Upper lobe of right lung (tissue), 1 donor: ENCODE results near the gene STK4. TPM values are rescaled to one million over a fixed set of nuclear protein-coding genes. Genes with fewer than 3 reads are reported as not detected.

Source experiments
- ATAC-seq: fragments of 200-7000 bp; cut with Tn5 transposase; one replicate; pipeline ENCODE4 v1.9.1; 2020; ENCODE audit warnings: mild to moderate bottlenecking, moderate library complexity
- DNase-seq: peaks from one replicate; pipeline ENCODE4 v3.0.0-alpha.2; 2020
- H3K27ac ChIP-seq: fragments of 200-600 bp; one replicate; pipeline ENCODE4 v1.8.0; 2022
- H3K27me3 ChIP-seq: fragments of 200-600 bp; one replicate; pipeline ENCODE4 v1.8.0; 2022; ENCODE audit warnings: mild to moderate bottlenecking
- H3K36me3 ChIP-seq: fragments of 200-600 bp; one replicate; pipeline ENCODE4 v1.8.0; 2022
- H3K4me1 ChIP-seq: fragments of 200-600 bp; one replicate; pipeline ENCODE4 v1.8.0; 2022
- H3K4me3 ChIP-seq: fragments of 200-600 bp; one replicate; pipeline ENCODE4 v1.8.0; 2022; ENCODE audit warnings: mild to moderate bottlenecking
- H3K9me3 ChIP-seq: fragments of 200-600 bp; one replicate; pipeline ENCODE4 v1.8.0; 2022
- intact Hi-C: fragments of 100-400 bp; cut with DNase I; formaldehyde crosslinking; loops from one replicate; pipeline ENCODE4 v1.11.0; 2022
- total RNA-seq: library from RNA; stranded (reverse); fragmentation: NEBNext Ultra II Directional; extraction: Animal tissue kit (Norgen Biotek cat#: 25700); gene quantifications from one replicate; pipeline ENCODE4 v1.2.1, GENCODE V29; 2021
- TF ChIP-seq, protein P1 (sequence below): fragments of 200-600 bp; IDR thresholded peaks from one replicate; pipeline ENCODE4 v1.8.0; 2022; ENCODE audit warnings: antibody characterized with exemption
- donor health status: DM: no; HTN: yes; CAD: no; lungs with severe emphysema.

The STK4 gene
- total RNA-seq, 1 donor from 2014 or later = 52.6 TPM

GRCh38 chr20:45017281-45017680 lies 51.0 kb downstream of the STK4 start:
- Histone ChIP-seq H3K27me3 (no peaks in the 10 kb centered on the region), H3K27ac (no peak overlapping the region), H3K9me3 (no peaks in the 10 kb centered on the region), H3K4me1 (peaks cover 5% of the 10 kb centered on the region), H3K36me3 (peaks cover 65% of the 10 kb centered on the region), H3K4me3 (no peak overlapping the region)
- no peak for DNase-seq
- intact Hi-C loops = no loop called here
- TF ChIP-seq, protein P1, sequence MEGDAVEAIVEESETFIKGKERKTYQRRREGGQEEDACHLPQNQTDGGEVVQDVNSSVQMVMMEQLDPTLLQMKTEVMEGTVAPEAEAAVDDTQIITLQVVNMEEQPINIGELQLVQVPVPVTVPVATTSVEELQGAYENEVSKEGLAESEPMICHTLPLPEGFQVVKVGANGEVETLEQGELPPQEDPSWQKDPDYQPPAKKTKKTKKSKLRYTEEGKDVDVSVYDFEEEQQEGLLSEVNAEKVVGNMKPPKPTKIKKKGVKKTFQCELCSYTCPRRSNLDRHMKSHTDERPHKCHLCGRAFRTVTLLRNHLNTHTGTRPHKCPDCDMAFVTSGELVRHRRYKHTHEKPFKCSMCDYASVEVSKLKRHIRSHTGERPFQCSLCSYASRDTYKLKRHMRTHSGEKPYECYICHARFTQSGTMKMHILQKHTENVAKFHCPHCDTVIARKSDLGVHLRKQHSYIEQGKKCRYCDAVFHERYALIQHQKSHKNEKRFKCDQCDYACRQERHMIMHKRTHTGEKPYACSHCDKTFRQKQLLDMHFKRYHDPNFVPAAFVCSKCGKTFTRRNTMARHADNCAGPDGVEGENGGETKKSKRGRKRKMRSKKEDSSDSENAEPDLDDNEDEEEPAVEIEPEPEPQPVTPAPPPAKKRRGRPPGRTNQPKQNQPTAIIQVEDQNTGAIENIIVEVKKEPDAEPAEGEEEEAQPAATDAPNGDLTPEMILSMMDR = no peak
- ATAC-seq = no peak

- Histone ChIP-seq H3K36me3 (peaks cover 64% of the 10 kb centered on the region), H3K27ac (no peak overlapping the region), H3K27me3 (no peaks in the 10 kb centered on the region), H3K9me3 (no peaks in the 10 kb centered on the region), H3K4me1 (peaks cover 5% of the 10 kb centered on the region), H3K4me3 (no peak overlapping the region)
- TF ChIP-seq, protein P1 = no peak
- intact Hi-C loops = no loop called here
- DNase-seq (no peak), ATAC-seq (no peak)
Measured at GRCh38 chr20:45017857-45018256, 51.5 kb downstream of the STK4 start.

DNA sequence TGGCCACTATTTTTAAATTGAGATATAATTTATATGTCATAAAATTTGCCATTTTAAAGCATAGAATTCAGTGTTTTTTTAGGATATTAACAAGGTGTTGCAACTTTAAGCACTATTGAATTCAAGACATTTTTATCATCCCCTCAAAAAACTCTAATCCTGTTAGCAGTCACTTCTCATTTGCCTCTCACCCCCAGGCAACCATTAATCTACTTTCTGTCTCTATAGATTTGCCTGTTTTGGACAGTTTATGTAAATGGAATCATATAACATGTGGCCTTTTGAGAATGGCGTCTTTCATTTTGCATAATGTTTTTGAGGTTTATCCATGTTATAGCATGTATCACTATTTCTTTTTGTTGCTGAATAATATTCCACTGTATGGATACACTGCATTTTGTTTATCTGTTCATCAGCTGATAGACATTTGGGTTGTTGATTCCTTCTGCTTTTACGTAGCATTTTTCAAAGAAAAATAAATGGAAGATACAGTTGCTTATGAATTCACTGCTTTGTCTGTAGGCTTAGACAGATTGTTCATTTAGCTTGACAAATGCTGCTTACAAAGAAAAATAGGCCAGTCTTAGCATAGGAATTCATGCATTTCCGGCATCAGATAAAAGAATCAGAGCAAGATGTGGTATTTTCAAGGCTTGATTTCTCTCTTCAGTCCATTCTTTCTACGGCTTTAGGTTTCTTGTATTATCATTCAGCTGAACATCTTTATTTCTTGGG lies 52.9 kb downstream of the STK4 start:
- H3K27me3 ChIP-seq = no peaks in the 10 kb centered on the region
- DNase-seq (no peak), ATAC-seq (no peak)
- no peak overlapping the region for H3K27ac ChIP-seq
- H3K9me3 ChIP-seq = no peaks in the 10 kb centered on the region
- H3K36me3 ChIP-seq = peaks cover 55% of the 10 kb centered on the region
- H3K4me1 ChIP-seq = peaks cover 5% of the 10 kb centered on the region
- no peak overlapping the region for H3K4me3 ChIP-seq
- TF ChIP-seq, protein P1 = no peak
- intact Hi-C loops = no loop called here

DNA sequence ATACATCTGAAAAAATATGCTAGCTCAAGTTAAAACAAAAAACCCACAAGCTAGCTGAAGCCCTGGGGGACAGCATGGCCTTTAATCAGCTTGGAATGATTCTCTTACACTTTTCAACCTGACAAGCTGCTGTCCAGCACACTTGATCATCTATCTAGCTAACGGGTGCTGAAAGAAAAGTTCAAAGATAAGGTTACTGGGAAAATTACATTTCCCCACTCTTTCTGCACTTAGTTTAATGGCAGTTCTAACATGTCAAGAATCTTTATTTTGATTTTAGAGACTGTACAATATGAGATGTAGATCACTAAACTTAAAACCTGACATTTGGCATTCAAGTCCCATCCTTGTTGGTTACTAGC lies 53.4 kb downstream of the STK4 start:
- TF ChIP-seq, protein P1 = no peak
- Histone ChIP-seq H3K9me3 (no peaks in the 10 kb centered on the region), H3K4me1 (peaks cover 5% of the 10 kb centered on the region), H3K27me3 (no peaks in the 10 kb centered on the region), H3K27ac (no peak overlapping the region), H3K4me3 (no peak overlapping the region), H3K36me3 (peaks cover 54% of the 10 kb centered on the region)
- ATAC-seq (no peak), DNase-seq (no peak)
- intact Hi-C loops = no loop called here

- DNase-seq = no peak
- TF ChIP-seq, protein P1 = no peak
Measured at GRCh38 chr20:45020236-45020886, 54.0 kb downstream of the STK4 start.

More at GRCh38 chr20:45020236-45020886, 54.0 kb downstream of the STK4 start:
- no peak overlapping the region for H3K4me3 ChIP-seq
- intact Hi-C loops = no loop called here
- peaks cover 5% of the 10 kb centered on the region for H3K4me1 ChIP-seq
- H3K36me3 ChIP-seq = peaks cover 54% of the 10 kb centered on the region
- H3K27me3 ChIP-seq = no peaks in the 10 kb centered on the region
- no peak overlapping the region for H3K27ac ChIP-seq
- no peak for ATAC-seq
- H3K9me3 ChIP-seq = no peaks in the 10 kb centered on the region
